HepG2 (cell line): ENCODE results near the gene ELF1. TPM values are rescaled to one million over a fixed set of nuclear protein-coding genes. Genes with fewer than 3 reads are reported as not detected.
A peak's percentile ranks its signal among the peaks of the same experiment; 100 is the strongest.

Source experiments
- ATAC-seq: fragments of 200-7000 bp; cut with Tn5 transposase; 3 replicates; pipeline ENCODE4 v1.9.1; 2020; ENCODE audit warnings: mild to moderate bottlenecking, moderate library complexity
- BruUV-seq: library from RNA; stranded (reverse); fragments of 400-500 nt; replicated peaks from 2 replicates; lab custom pipeline; 2021; lab: Mats Ljungman, UMichigan
- CTCF ChIA-PET: fragments of 300-600 bp; formaldehyde crosslinking; extraction: SDS; loops from one replicate; lab custom pipeline; 2021; ENCODE audit warnings: low total read pairs, inconsistent platforms, low intra/inter-chr PET ratio; lab: Yijun Ruan, JAX
- POLR2A ChIA-PET: fragments of 350-600 bp; sonication (Branson Sonifier 250); formaldehyde crosslinking; loops from one replicate; lab custom pipeline; 2020; ENCODE audit warnings: antibody characterized with exemption, inconsistent platforms; lab: Yijun Ruan, JAX
- DNase-seq: peaks from one replicate; pipeline ENCODE4 v3.0.0-alpha.2; 2015; ENCODE audit warnings: low spot score
- FAIRE-seq: peaks from 3 replicates; lab custom pipeline; 2011; peaks lifted over from hg19 to GRCh38; lab: Jason Lieb, UNC
- H2AFZ ChIP-seq: one replicate; pipeline ENCODE4 v1.6.1; 2011; ENCODE audit warnings: low read length, inconsistent platforms
- H3K27ac ChIP-seq: fragments of 300-600 bp; 3 replicates; pipeline ENCODE4 v1.8.0; 2011; ENCODE audit warnings: mixed run types, mild to moderate bottlenecking, mixed read lengths, low read length, inconsistent platforms; ENCODE audit not compliant: insufficient read depth; ENCODE audit errors: extremely low read length
- H3K27me3 ChIP-seq, 2 experiments: fragments of 200-600 bp in 1 of 2; 2 replicates in 1 of 2; 3 replicates in 1 of 2; pipeline versions ENCODE4 v1.6.0 to v1.8.0; 2011; ENCODE audit warnings: low read length in 2 of 2, mild to moderate bottlenecking in 2 of 2, moderate library complexity in 2 of 2, inconsistent platforms in 1 of 2; ENCODE audit not compliant: insufficient read depth in 2 of 2, control insufficient read depth in 1 of 2
- H3K36me3 ChIP-seq, 2 experiments: fragments of 200-600 bp in 1 of 2; replicated peaks in 1 of 2; 2 replicates in 1 of 2; 3 replicates in 1 of 2; pipeline versions ENCODE4 v1.5.1 to v1.8.0; 2011; ENCODE audit warnings: low read length in 2 of 2, inconsistent platforms in 1 of 2; ENCODE audit not compliant: insufficient read depth in 2 of 2, control insufficient read depth in 1 of 2
- H3K4me1 ChIP-seq: 2 replicates; pipeline ENCODE4 v1.5.1; 2012; ENCODE audit warnings: low read length, inconsistent platforms; ENCODE audit not compliant: insufficient read depth
- H3K4me2 ChIP-seq: 2 replicates; pipeline ENCODE4 v1.6.0; 2011; ENCODE audit warnings: low read depth, low read length, inconsistent platforms
- H3K4me3 ChIP-seq, 3 experiments: fragments of 200-600 bp in 1 of 3; sonication (generic), shearing (Covaris generic) in 1 of 3; replicated peaks in 1 of 3; 2 replicates each; pipeline ENCODE4 v1.5.1; 2011 to 2016; ENCODE audit warnings: low read length in 3 of 3, inconsistent platforms in 2 of 3, low read depth in 2 of 3, mild to moderate bottlenecking in 2 of 3, control low read depth in 1 of 3, mixed read lengths in 1 of 3; ENCODE audit not compliant: insufficient read depth in 1 of 3
- H3K79me2 ChIP-seq: one replicate; pipeline ENCODE4 v1.6.1; 2011; ENCODE audit warnings: low read length, inconsistent platforms; ENCODE audit not compliant: insufficient read depth
- H3K9ac ChIP-seq: 2 replicates; pipeline ENCODE4 v1.6.0; 2011; ENCODE audit warnings: mild to moderate bottlenecking, low read depth, low read length, inconsistent platforms; ENCODE audit not compliant: insufficient read depth
- H3K9me3 ChIP-seq: 2 replicates; pipeline ENCODE4 v1.5.1; 2012; ENCODE audit warnings: mild to moderate bottlenecking, low read length
- H4K20me1 ChIP-seq: 2 replicates; pipeline ENCODE4 v1.6.0; 2011; ENCODE audit warnings: inconsistent platforms, mild to moderate bottlenecking, low read length, moderate library complexity; ENCODE audit not compliant: insufficient read depth
- GATA4 ChIP-seq: sonication (generic); IDR thresholded peaks from 2 replicates; pipeline ENCODE4 v1.6.1; 2016; ENCODE audit warnings: antibody characterized with exemption, low read depth, borderline replicate concordance
- MAFK ChIP-seq, 2 experiments: IDR thresholded peaks in 1 of 2; conservative IDR thresholded peaks in 1 of 2; 2 replicates each; pipeline ENCODE4 v1.6.1; 2011; ENCODE audit warnings: improper control_type of control experiment in 2 of 2, low read length in 2 of 2
- RBM22 ChIP-seq: fragments of 200-400 bp; formaldehyde crosslinking; optimal IDR thresholded peaks from 2 replicates; pipeline ENCODE3; 2017; ENCODE audit warnings: mild to moderate bottlenecking, low read length, moderate library complexity
- ZNF180 ChIP-seq: sonication (generic); formaldehyde crosslinking; IDR thresholded peaks from 2 replicates; pipeline ENCODE4 v1.4.0; 2020; ENCODE audit warnings: low read depth, missing genetic modification reagents, borderline replicate concordance
- ZNF7 ChIP-seq: IDR thresholded peaks from 2 replicates; pipeline ENCODE4 v1.6.1; 2016; ENCODE audit warnings: missing biosample characterization, missing genetic modification reagents
- WGBS: methylation state at CpG from one replicate; pipeline ENCODE4 v1.1.6; 2017; ENCODE audit warnings: low lambda C conversion rate; 5-methylcytosine and 5-hydroxymethylcytosine counted together
- in situ Hi-C: cut with HindIII; loops from 2 replicates; pipeline ENCODE4 v1.10.0; 2017; ENCODE audit warnings: low pct_unique_long_range_greater_than_20kb; ENCODE audit not compliant: extremely low pct_ligation_motif_present
- intact Hi-C: fragments of 100-400 bp; cut with micrococcal nuclease; formaldehyde crosslinking; loops from one replicate; pipeline ENCODE4 v1.10.0; 2022; ENCODE audit not compliant: unreplicated experiment
- polyA plus RNA-seq, 8 experiments: library from polyadenylated mRNA; depleted of rRNA in 3 of 8; stranded (reverse) in 7 of 8; unstranded in 1 of 8; fragments of >200 nt; fragmentation: Illumina TruSeq in 4 of 8; extraction: Trizol in 4 of 8; gene quantifications; 2 replicates each; pipeline versions ENCODE4 v1.2.1 to v1.2.3, GENCODE V29; 2011 to 2016; ENCODE audit warnings: low read depth in 4 of 8, missing spikeins in 1 of 8, mixed read lengths in 1 of 8; ENCODE audit not compliant: insufficient read depth in 1 of 8
- total RNA-seq, 5 experiments: library from RNA; depleted of rRNA; stranded (reverse); fragments of >200 nt; fragmentation: Illumina TruSeq; extraction: Trizol; gene quantifications; 2 replicates each; pipeline ENCODE4 v1.2.3, GENCODE V29; 2016; ENCODE audit warnings: low read depth in 1 of 5

ELF1 gene
- total and polyA plus RNA-seq, 2 of the 13 experiments (the other 11 are each of a cell fraction or from before 2014, with no cell fraction given) = 24.6 to 71.5 TPM

GRCh38 chr13:40995997-40996396 is 23.1 kb downstream of the ELF1 start:
- H3K27ac ChIP-seq = no peak overlapping the region
- TF ChIP-seq ZNF180 (CRISPR knock-in tag) = no peak
- TF ChIP-seq ZNF7 (CRISPR knock-in tag) = peak; percentile 99
- TF ChIP-seq, all 625 proteins: peak for 1
- no peak overlapping the region for H2AFZ ChIP-seq
- peaks cover 94% of the 10 kb centered on the region for H3K79me2 ChIP-seq
- no TSS peak for BruUV-seq
- peaks cover 52% of the 10 kb centered on the region for H3K4me1 ChIP-seq
- H3K4me2 ChIP-seq = no peak overlapping the region
- no peak for FAIRE-seq
- DNase-seq = no peak
- no peaks in the 10 kb centered on the region; the same call in 1 of the 2 replicates for H4K20me1 ChIP-seq
- in situ Hi-C loops = no loop called here
- intact Hi-C loops = no loop called here
- ATAC-seq = no peak
- H3K36me3 ChIP-seq = peaks cover 2 to 12% of the 10 kb centered on the region in 2 experiments; a peak in 4 of 5 replicates
- H3K9ac ChIP-seq = no peak overlapping the region
- POLR2A ChIA-PET = interaction anchor here (0.6 kb wide), 1 partner anchor 267 kb away, joined by 3 read pairs; no protein-coding TSS in a partner anchor
- no peaks in the 10 kb centered on the region for H3K9me3 ChIP-seq
- H3K27me3 ChIP-seq = no peaks in the 10 kb centered on the region
- CTCF ChIA-PET = no interaction called here
- H3K4me3 ChIP-seq = no peak overlapping the region

- Histone ChIP-seq H3K4me3 (no peak overlapping the region), H3K9ac (no peak overlapping the region), H3K36me3 (peaks cover 0 to 12% of the 10 kb centered on the region in 2 experiments; a peak in 4 of 5 replicates), H3K9me3 (no peaks in the 10 kb centered on the region), H3K79me2 (peaks cover 94% of the 10 kb centered on the region), H3K4me1 (peaks cover 41% of the 10 kb centered on the region), H3K27me3 (no peaks in the 10 kb centered on the region), H3K4me2 (no peak overlapping the region), H2AFZ (no peak overlapping the region), H4K20me1 (no peaks in the 10 kb centered on the region; the same call in 1 of the 2 replicates), H3K27ac (peak overlapping the region; percentile 2)
- TF ChIP-seq MAFK (conservative IDR thresholded peaks at IDR 0.05 in 1 of 2, IDR thresholded peaks at IDR 0.05 in 1 of 2; ENCODE audit: low read length in 2 of 2) (peak; percentile 17 to 41; a peak in 1 of 4 replicates), RBM22 (peak; percentile 31), GATA4 (no peak)
- no peak for ATAC-seq
- POLR2A ChIA-PET = no interaction called here
- 89% methylated on average over 6 of the region's 6 CpGs for WGBS
- intact Hi-C loops = no loop called here
- FAIRE-seq = no peak
- no TSS peak for BruUV-seq
- DNase-seq = no peak
- CTCF ChIA-PET = no interaction called here
- in situ Hi-C loops = no loop called here
Observed at GRCh38 chr13:40994581-40995230, 24.4 kb downstream of the ELF1 start.
